Measurements from ENCODE around the gene OGFRL1. TPM values are rescaled to one million over a fixed set of nuclear protein-coding genes. Genes with fewer than 3 reads are reported as not detected.

OGFRL1 gene
- total RNA-seq, 2 experiments from 2014 or later: 5.3 to 6.1 TPM

- Mint-ChIP-seq H3K9me3 (no peaks in the 10 kb centered on the region), H3K27ac (no peak overlapping the region), H3K27me3 (no peaks in the 10 kb centered on the region), H3K4me1 (peaks cover 6% of the 10 kb centered on the region), H3K36me3 (no peaks in the 10 kb centered on the region), H3K4me3 (no peak overlapping the region)
- no peak for DNase-seq
Observed at GRCh38 chr6:71336901-71337300, 48.3 kb downstream of the OGFRL1 start.

GRCh38 chr6:71338540-71339316, 50.1 kb downstream of the OGFRL1 start:
- Mint-ChIP-seq H3K4me1 (peaks cover 6% of the 10 kb centered on the region), H3K27ac (no peak overlapping the region), H3K36me3 (no peaks in the 10 kb centered on the region), H3K9me3 (no peaks in the 10 kb centered on the region), H3K4me3 (no peak overlapping the region), H3K27me3 (no peaks in the 10 kb centered on the region)
- no peak for DNase-seq

GRCh38 chr6:71342772-71343171, 54.2 kb downstream of the OGFRL1 start:
- Mint-ChIP-seq H3K9me3 (no peaks in the 10 kb centered on the region), H3K27ac (no peak overlapping the region), H3K4me3 (no peak overlapping the region), H3K36me3 (no peaks in the 10 kb centered on the region), H3K27me3 (peaks cover 11% of the 10 kb centered on the region), H3K4me1 (peaks cover 3% of the 10 kb centered on the region)
- DNase-seq: no peak

- no peak for DNase-seq
- no peak overlapping the region for H3K4me3 Mint-ChIP-seq
- peaks cover 3% of the 10 kb centered on the region for H3K4me1 Mint-ChIP-seq
- peaks cover 11% of the 10 kb centered on the region for H3K27me3 Mint-ChIP-seq
- no peak overlapping the region for H3K27ac Mint-ChIP-seq
- no peaks in the 10 kb centered on the region for H3K9me3 Mint-ChIP-seq
- H3K36me3 Mint-ChIP-seq: no peaks in the 10 kb centered on the region
Observed at GRCh38 chr6:71345476-71346333, 57.1 kb downstream of the OGFRL1 start.

GRCh38 chr6:71346334-71346694, 57.7 kb downstream of the OGFRL1 start:
- no peak for DNase-seq
- peaks cover 11% of the 10 kb centered on the region for H3K27me3 Mint-ChIP-seq
- H3K9me3 Mint-ChIP-seq: no peaks in the 10 kb centered on the region
- no peak overlapping the region for H3K27ac Mint-ChIP-seq
- H3K4me1 Mint-ChIP-seq: peaks cover 3% of the 10 kb centered on the region
- H3K36me3 Mint-ChIP-seq: no peaks in the 10 kb centered on the region
- H3K4me3 Mint-ChIP-seq: no peak overlapping the region

GRCh38 chr6:71347119-71347518, 58.5 kb downstream of the OGFRL1 start:
- Mint-ChIP-seq H3K36me3 (no peaks in the 10 kb centered on the region), H3K4me3 (no peak overlapping the region), H3K9me3 (no peaks in the 10 kb centered on the region), H3K4me1 (peaks cover 3% of the 10 kb centered on the region), H3K27ac (no peak overlapping the region), H3K27me3 (peaks cover 11% of the 10 kb centered on the region)
- DNase-seq: no peak

GRCh38 chr6:71349395-71349794, 60.8 kb downstream of the OGFRL1 start:
- Mint-ChIP-seq H3K36me3 (no peaks in the 10 kb centered on the region), H3K4me3 (no peak overlapping the region)

GRCh38 chr6:71349976-71350615, 61.5 kb downstream of the OGFRL1 start:
- Mint-ChIP-seq H3K27me3 (no peaks in the 10 kb centered on the region), H3K9me3 (no peaks in the 10 kb centered on the region), H3K4me3 (no peak overlapping the region), H3K27ac (no peak overlapping the region), H3K36me3 (no peaks in the 10 kb centered on the region), H3K4me1 (peaks cover 3% of the 10 kb centered on the region)
- DNase-seq: no peak

More at GRCh38 chr6:71349395-71349794, 60.8 kb downstream of the OGFRL1 start:
- DNase-seq: no peak
- Mint-ChIP-seq H3K9me3 (no peaks in the 10 kb centered on the region), H3K4me1 (peaks cover 3% of the 10 kb centered on the region), H3K27me3 (peaks cover 4% of the 10 kb centered on the region), H3K27ac (no peak overlapping the region)

GRCh38 chr6:71351190-71351589, 62.6 kb downstream of the OGFRL1 start:
- Mint-ChIP-seq H3K4me1 (peaks cover 1% of the 10 kb centered on the region), H3K4me3 (no peak overlapping the region), H3K36me3 (no peaks in the 10 kb centered on the region), H3K27me3 (no peaks in the 10 kb centered on the region), H3K27ac (no peak overlapping the region), H3K9me3 (no peaks in the 10 kb centered on the region)
- no peak for DNase-seq

Data from activated naive CD8-positive, alpha-beta T cell treated with anti-CD3 and anti-CD28 coated beads for 36 hours (primary cell).